Measurements from ENCODE around the gene KCNIP4. TPM values are rescaled to one million over a fixed set of nuclear protein-coding genes. Genes with fewer than 3 reads are reported as not detected.

The KCNIP4 gene
- total RNA-seq, 4 donors from 2014 or later = 1.3 to 11.1 TPM; not detected in 2

- no peak for DNase-seq
- no peak overlapping the region for H3K27ac ChIP-seq
- H3K27me3 ChIP-seq = no peaks in the 10 kb centered on the region
- no peak overlapping the region for H3K4me3 ChIP-seq
- TF ChIP-seq CTCF (IDR thresholded peaks at IDR 0.05) = no peak
- no peak for TF ChIP-seq POLR2A (IDR thresholded peaks at IDR 0.05)
- intact Hi-C loops (cut with DNase I; ENCODE audit: low total_unique reads) = no loop called here
- peaks cover 0 to 7% of the 10 kb centered on the region in 2 donors for H3K9me3 ChIP-seq
- H3K4me1 ChIP-seq = no peaks in the 10 kb centered on the region
- no peaks in the 10 kb centered on the region for H3K36me3 ChIP-seq
These were observed 1212.6 kb downstream of the KCNIP4 start for GRCh38 chr4:20735931-20736330.

GRCh38 chr4:20724915-20725314 lies 1223.7 kb downstream of the KCNIP4 start:
- H3K9me3 ChIP-seq = peaks cover 0 to 8% of the 10 kb centered on the region in 2 donors
- H3K36me3 ChIP-seq = peaks cover 0 to 4% of the 10 kb centered on the region in 2 donors
- TF ChIP-seq CTCF (IDR thresholded peaks at IDR 0.05) (no peak), POLR2A (IDR thresholded peaks at IDR 0.05) (no peak)
- H3K27ac ChIP-seq = no peak overlapping the region
- DNase-seq = no peak
- no peaks in the 10 kb centered on the region for H3K4me1 ChIP-seq
- no peak overlapping the region for H3K4me3 ChIP-seq
- no peaks in the 10 kb centered on the region for H3K27me3 ChIP-seq
- intact Hi-C loops (cut with DNase I; ENCODE audit: low total_unique reads) = no loop called here

- no peak for TF ChIP-seq CTCF (IDR thresholded peaks at IDR 0.05)
- Histone ChIP-seq H3K36me3 (peaks cover 0 to 4% of the 10 kb centered on the region in 2 donors), H3K4me1 (no peaks in the 10 kb centered on the region), H3K27ac (no peak overlapping the region), H3K4me3 (no peak overlapping the region), H3K27me3 (no peaks in the 10 kb centered on the region), H3K9me3 (peaks cover 0 to 8% of the 10 kb centered on the region in 2 donors)
- no peak for DNase-seq
- intact Hi-C loops (cut with DNase I; ENCODE audit: low total_unique reads) = no loop called here
These were observed 1225.1 kb downstream of the KCNIP4 start for GRCh38 chr4:20723463-20723862.

GRCh38 chr4:20723019-20723418 lies 1225.6 kb downstream of the KCNIP4 start:
- intact Hi-C loops (cut with DNase I; ENCODE audit: low total_unique reads) = no loop called here
- H3K4me3 ChIP-seq = no peak overlapping the region
- no peaks in the 10 kb centered on the region for H3K27me3 ChIP-seq
- no peak overlapping the region for H3K27ac ChIP-seq
- no peak for TF ChIP-seq CTCF (IDR thresholded peaks at IDR 0.05)
- no peak for TF ChIP-seq POLR2A (IDR thresholded peaks at IDR 0.05)
- H3K9me3 ChIP-seq = peaks cover 0 to 8% of the 10 kb centered on the region in 2 donors
- H3K4me1 ChIP-seq = no peaks in the 10 kb centered on the region
- peaks cover 0 to 4% of the 10 kb centered on the region in 2 donors for H3K36me3 ChIP-seq
- DNase-seq = no peak

- Histone ChIP-seq H3K4me3 (no peak overlapping the region), H3K36me3 (no peaks in the 10 kb centered on the region), H3K27me3 (no peaks in the 10 kb centered on the region), H3K27ac (no peak overlapping the region), H3K9me3 (no peaks in the 10 kb centered on the region), H3K4me1 (no peaks in the 10 kb centered on the region)
- intact Hi-C loops (cut with DNase I; ENCODE audit: low total_unique reads) = no loop called here
- TF ChIP-seq CTCF (IDR thresholded peaks at IDR 0.05) (no peak), POLR2A (IDR thresholded peaks at IDR 0.05) (no peak)
- no peak for DNase-seq
These were observed 1237.2 kb downstream of the KCNIP4 start for GRCh38 chr4:20711335-20711734.
